ENCODE measurements around the gene ANAPC13. TPM values are rescaled to one million over a fixed set of nuclear protein-coding genes. Genes with fewer than 3 reads are reported as not detected.

Gene ANAPC13
- total RNA-seq, 1 experiment from 2014 or later, result 52.7 TPM

DNA sequence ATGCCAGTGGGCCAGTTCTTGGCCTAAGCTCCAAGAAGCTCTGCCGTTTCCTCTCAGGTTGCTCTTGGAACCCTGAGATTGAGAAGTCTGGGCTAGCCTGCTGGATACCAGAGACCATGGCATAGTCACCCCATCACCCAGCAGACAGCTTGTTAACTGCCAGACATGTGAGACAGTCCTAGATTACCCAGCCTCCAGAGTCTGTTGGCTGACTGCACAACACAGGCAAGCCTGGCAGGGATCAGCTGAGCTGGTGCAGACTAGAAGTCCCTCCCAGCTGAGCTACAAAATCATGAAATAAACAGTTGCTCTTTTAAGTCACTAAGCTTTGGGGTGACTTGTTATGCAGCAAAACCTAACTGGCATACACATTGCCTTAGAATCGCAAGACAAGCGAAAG, 5.2 kb downstream of the ANAPC13 start:
- Histone ChIP-seq H3K27ac (no peak overlapping the region), H3K4me2 (no peak overlapping the region), H4K20me1 (ENCODE audit: insufficient read depth) (no peaks in the 10 kb centered on the region), H3F3A (ENCODE audit: insufficient read depth, low read depth) (peaks cover 32% of the 10 kb centered on the region), H3K27me3 (ENCODE audit: insufficient read depth, low read depth) (no peaks in the 10 kb centered on the region), H3K9me3 (ENCODE audit: insufficient read depth, low read depth) (no peaks in the 10 kb centered on the region), H3K9me2 (ENCODE audit: insufficient read depth) (no peaks in the 10 kb centered on the region), H2AFZ (no peak overlapping the region), H3K4me3 (no peak overlapping the region), H3K79me2 (ENCODE audit: low read depth) (peaks cover 32% of the 10 kb centered on the region), H3K36me3 (ENCODE audit: low read depth) (peaks cover 59% of the 10 kb centered on the region), H3K4me1 (replicated peaks; ENCODE audit: insufficient read depth) (peaks cover 16% of the 10 kb centered on the region)
- no peak for TF ChIP-seq CTCF (conservative IDR thresholded peaks at IDR 0.05)
- no peak for TF ChIP-seq EZH2 (IDR thresholded peaks at IDR 0.05; ENCODE audit: low read depth)
- intact Hi-C loops (cut with micrococcal nuclease; ENCODE audit: unreplicated experiment), result no loop called here
- DNase-seq, result no peak
- ChIA-PET POLR2A (ENCODE audit: unreplicated experiment) (interaction anchor here (0.7 kb wide), 1 partner anchor 106 kb away, joined by 3 read pairs; the partner anchor contains the start of gene AMOTL2), CTCF (interaction anchor here (1.5 kb wide), 1 partner anchor 268 kb away, joined by 5 read pairs; no protein-coding TSS in a partner anchor)
- BruUV-seq (replicated peaks), result no TSS peak

DNA sequence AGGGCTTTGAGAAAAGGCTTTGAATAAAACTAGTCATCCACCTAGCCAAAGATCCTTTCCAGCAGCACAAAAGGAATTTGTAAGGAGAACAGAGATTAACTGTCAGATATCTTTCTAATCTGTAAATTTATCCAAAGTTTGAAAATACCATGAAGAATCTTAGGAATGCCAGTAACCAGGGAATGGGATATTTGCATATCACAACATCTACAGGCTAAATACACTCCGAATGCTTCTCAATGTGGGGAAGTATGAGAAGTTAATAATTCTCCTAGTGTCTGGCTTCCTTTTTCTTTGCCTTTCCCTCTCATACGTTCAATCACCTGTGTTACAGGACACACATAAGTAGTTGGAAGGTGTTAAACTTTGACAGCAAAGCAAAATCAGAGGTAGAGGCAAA, 7.8 kb downstream of the ANAPC13 start:
- Histone ChIP-seq H2AFZ (no peak overlapping the region), H3K4me1 (replicated peaks; ENCODE audit: insufficient read depth) (peaks cover 9% of the 10 kb centered on the region), H3K27me3 (ENCODE audit: insufficient read depth, low read depth) (no peaks in the 10 kb centered on the region), H3K9me3 (ENCODE audit: insufficient read depth, low read depth) (no peaks in the 10 kb centered on the region), H3K27ac (no peak overlapping the region), H3F3A (ENCODE audit: insufficient read depth, low read depth) (peaks cover 24% of the 10 kb centered on the region), H3K36me3 (ENCODE audit: low read depth) (peaks cover 58% of the 10 kb centered on the region), H3K79me2 (ENCODE audit: low read depth) (peaks cover 6% of the 10 kb centered on the region), H4K20me1 (ENCODE audit: insufficient read depth) (no peaks in the 10 kb centered on the region), H3K9me2 (ENCODE audit: insufficient read depth) (no peaks in the 10 kb centered on the region), H3K4me2 (no peak overlapping the region), H3K4me3 (no peak overlapping the region)
- intact Hi-C loops (cut with micrococcal nuclease; ENCODE audit: unreplicated experiment), result loop anchor here (5.0 kb wide), 1 partner anchor 661 kb away; no protein-coding TSS in a partner anchor
- ChIA-PET POLR2A (ENCODE audit: unreplicated experiment) (no interaction called here), CTCF (interaction anchor here (0.6 kb wide), 1 partner anchor 1422 kb away, joined by 3 read pairs; no protein-coding TSS in a partner anchor)
- TF ChIP-seq CTCF (conservative IDR thresholded peaks at IDR 0.05), result no peak
- TF ChIP-seq EZH2 (IDR thresholded peaks at IDR 0.05; ENCODE audit: low read depth), result no peak
- DNase-seq, result no peak
- no TSS peak for BruUV-seq (replicated peaks)

- Histone ChIP-seq H3K4me2 (no peak overlapping the region), H3K9me2 (ENCODE audit: insufficient read depth) (no peaks in the 10 kb centered on the region), H3K36me3 (ENCODE audit: low read depth) (peaks cover 49% of the 10 kb centered on the region), H3K9me3 (ENCODE audit: insufficient read depth, low read depth) (no peaks in the 10 kb centered on the region), H3K27me3 (ENCODE audit: insufficient read depth, low read depth) (no peaks in the 10 kb centered on the region), H3F3A (ENCODE audit: insufficient read depth, low read depth) (peaks cover 28% of the 10 kb centered on the region), H3K4me1 (replicated peaks; ENCODE audit: insufficient read depth) (peaks cover 18% of the 10 kb centered on the region), H3K4me3 (no peak overlapping the region), H4K20me1 (ENCODE audit: insufficient read depth) (no peaks in the 10 kb centered on the region), H3K79me2 (ENCODE audit: low read depth) (no peaks in the 10 kb centered on the region), H3K27ac (no peak overlapping the region), H2AFZ (no peak overlapping the region)
- intact Hi-C loops (cut with micrococcal nuclease; ENCODE audit: unreplicated experiment), result loop anchor here (5.0 kb wide), 1 partner anchor 660 kb away; no protein-coding TSS in a partner anchor
- no peak for DNase-seq
- POLR2A ChIA-PET (ENCODE audit: unreplicated experiment), result interaction anchor here (0.7 kb wide), 1 partner anchor 102 kb away, joined by 4 read pairs; no protein-coding TSS in a partner anchor
- TF ChIP-seq EZH2 (IDR thresholded peaks at IDR 0.05; ENCODE audit: low read depth), result no peak
- TF ChIP-seq CTCF (conservative IDR thresholded peaks at IDR 0.05), result no peak
- no TSS peak for BruUV-seq (replicated peaks)
- CTCF ChIA-PET, result interaction anchor here (0.7 to 0.8 kb wide), 2 partner anchors 265 to 1746 kb away, joined by 3 read pairs; no protein-coding TSS in a partner anchor
Observed at GRCh38 chr3:134477002-134477401, 8.8 kb downstream of the ANAPC13 start.

Measured in PC-9 (cell line).